Keratinocyte (primary cell): ENCODE data around the gene RIF1.

Experiments used
- CTCF ChIP-seq, 3 experiments: IDR thresholded peaks in 1 of 3; conservative IDR thresholded peaks in 1 of 3; optimal IDR thresholded peaks in 1 of 3; 2 replicates in 2 of 3; 3 replicates in 1 of 3; pipeline versions ENCODE3 to v1.5.1; 2011; ENCODE audit warnings: low read length in 3 of 3, mild to moderate bottlenecking in 3 of 3, moderate library complexity in 2 of 3, control low read depth in 1 of 3, inconsistent platforms in 1 of 3; ENCODE audit not compliant: insufficient read depth in 2 of 3; ENCODE audit errors: extremely low read depth in 1 of 3
- EZH2 ChIP-seq: IDR thresholded peaks from one replicate; pipeline ENCODE4 v1.6.1; 2012; ENCODE audit warnings: inconsistent platforms, mild to moderate bottlenecking, low read length, moderate library complexity

GRCh38 chr2:151472966-151473365 lies 63.3 kb downstream of the RIF1 start:
- TF ChIP-seq CTCF (optimal IDR thresholded peaks at IDR 0.05 in 1 of 3, IDR thresholded peaks at IDR 0.05 in 1 of 3, conservative IDR thresholded peaks at IDR 0.05 in 1 of 3; ENCODE audit: extremely low read depth in 1 of 3, insufficient read depth in 2 of 3, low read length in 3 of 3) (no peak), EZH2 (no peak)
